Hippocampal formation (tissue), 2 donors: ENCODE data around the gene DNTT.
A peak's percentile ranks its signal among the peaks of the same experiment; 100 is the strongest.
"Not testable (repeated sequence)": the region's sequence is repeated elsewhere in the genome, so short reads cannot be mapped to it uniquely, and the experiment has no call there.

Experiments
- DNase-seq, 2 donors: peaks; one replicate each; lab custom pipeline; 2025; lab: John Stamatoyannopoulos, UW

The DNTT gene

DNA sequence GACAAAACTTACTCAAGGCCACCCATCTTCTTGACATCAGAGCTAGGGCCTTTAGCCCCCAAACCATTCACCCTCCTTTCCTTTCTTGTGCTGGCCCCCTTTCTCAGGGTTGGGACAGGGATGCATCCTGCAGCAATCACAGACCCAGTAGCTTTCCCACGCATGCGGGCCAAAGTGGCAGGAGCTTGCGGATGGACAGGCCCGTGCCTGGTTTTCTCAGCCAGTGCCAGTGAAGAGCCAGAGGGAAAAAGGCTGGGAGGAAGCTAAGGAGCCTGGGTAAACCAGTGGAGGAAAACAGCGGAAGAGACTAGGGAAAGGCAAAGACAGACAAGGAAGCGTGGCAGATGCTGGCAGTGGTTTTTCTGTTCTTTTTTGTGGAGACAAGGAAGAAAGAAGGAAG, 27.8 kb upstream of the DNTT start:
- DNase-seq, result no peak

DNA sequence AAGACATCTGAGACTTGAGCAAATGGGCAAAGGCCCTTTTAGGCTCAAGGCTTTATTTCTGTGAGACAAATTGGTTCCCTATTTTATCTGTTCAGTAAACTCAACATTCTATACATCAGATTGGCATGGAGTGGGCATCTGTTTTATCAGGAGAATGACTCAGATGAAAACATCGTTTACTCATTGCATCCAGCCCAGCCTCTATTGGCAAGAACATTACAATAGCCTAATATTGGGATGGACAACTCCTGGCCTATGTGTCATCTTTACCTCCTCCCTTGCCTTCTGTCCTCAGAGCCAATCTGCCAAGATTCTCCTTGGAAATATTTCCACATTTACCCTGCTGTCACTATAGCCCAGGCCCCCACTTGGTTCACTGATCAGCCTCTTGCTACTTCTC, 27.4 kb upstream of the DNTT start:
- no peak for DNase-seq

DNA sequence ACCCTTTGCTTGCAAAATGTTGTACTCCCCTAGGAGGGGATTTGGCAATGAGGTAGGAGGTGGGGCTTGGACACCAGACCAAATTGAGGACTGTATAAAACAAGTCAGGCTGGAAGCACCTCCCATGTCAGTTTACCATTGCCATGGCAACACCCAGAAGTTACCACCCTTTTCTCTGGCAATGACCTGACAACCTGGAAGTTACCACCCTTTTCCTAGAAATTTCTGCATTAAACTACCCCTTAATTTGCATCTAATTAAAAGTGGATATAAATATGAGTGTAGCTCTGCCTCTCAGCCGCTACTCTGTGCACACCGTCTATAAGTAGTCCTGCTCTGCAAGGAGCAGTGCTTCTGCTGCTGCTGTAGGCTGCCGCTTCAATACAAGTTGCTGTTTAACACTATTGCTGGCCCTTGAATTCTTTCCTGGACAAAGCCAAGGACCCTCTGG, 25.0 kb upstream of the DNTT start:
- no peak for DNase-seq

DNA sequence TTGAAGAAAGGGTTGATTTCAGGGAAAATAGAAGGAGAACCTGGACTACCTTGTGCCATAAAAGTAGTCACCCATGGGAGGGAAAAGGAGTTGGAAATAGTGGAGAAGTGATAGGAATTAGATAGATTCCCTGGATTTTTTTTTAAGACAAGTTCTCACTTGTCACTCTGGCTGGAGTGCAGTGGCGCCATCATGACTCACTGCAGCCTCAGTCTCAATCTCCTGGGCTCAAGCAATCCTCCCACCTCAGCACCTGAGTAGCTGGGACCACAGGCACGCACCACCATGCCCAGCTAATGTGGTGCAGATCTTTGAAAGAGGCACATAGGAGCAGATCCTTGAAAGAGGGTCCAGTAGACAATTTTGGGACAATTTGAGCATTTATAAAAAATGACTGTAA, 23.4 kb upstream of the DNTT start:
- no peak for DNase-seq

DNA sequence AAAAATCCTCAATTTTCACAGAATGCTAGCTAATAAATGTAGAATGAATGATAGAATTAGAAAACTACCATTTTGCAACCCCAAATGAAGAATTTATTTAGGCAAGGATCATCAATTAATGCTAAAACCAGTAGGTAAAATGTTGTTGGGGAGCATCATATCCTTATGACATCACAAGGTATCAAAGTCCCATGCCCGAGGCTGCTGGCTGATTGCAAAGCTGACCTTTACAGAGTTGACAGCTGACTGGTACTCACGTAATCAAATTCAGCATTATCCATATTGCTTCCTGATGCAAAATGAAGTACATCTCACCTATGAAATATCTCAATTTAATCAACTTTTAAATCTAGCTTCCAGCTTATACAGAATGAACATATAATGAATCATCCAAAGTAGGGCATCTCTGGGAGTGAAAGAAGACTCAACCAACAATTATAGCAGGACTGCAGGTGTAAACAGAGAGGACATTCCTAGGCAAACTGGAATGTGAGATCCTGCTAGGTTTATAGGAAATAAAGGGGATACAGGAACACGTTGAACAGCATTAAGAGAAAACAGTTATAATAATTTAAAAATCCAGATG, 22.7 kb upstream of the DNTT start:
- no peak for DNase-seq

DNA sequence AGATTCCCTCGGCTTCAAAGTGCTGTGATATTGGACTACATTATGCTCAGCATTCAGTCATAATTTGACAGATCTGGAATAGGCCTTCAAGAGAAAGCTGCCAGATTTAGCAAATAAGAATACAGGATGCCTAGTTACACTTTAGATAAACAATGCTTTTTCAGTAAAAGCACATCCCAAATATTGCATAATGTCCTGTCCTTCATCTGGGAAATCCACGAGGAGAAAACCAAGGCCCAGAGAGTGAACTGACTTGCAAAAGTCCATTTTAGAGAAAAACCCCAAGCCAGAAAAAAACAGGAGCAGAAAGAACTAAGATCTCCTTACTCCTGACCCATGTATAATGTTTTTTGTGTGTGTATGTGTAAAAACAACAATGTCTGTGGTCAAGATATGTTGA, 20.9 kb upstream of the DNTT start:
- DNase-seq, result no peak

DNA sequence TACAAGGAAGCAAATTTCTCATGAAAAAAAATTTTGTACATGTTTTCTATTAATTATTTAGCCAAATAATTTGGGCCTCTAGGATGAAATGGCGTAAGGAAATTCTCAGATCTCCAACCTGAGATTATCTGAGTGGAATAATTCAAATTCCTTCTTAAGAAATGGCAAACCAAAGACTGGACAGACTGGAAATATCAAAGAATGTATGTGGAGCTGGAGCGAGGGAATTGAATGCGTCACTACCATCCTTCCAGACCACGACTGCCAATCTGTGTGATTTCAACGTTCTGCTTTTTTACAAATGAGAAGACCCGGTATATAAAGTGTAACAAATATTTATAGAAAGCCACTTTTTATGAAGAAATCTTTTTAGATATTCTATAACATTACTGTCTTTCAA, 20.5 kb upstream of the DNTT start:
- no peak for DNase-seq

DNA sequence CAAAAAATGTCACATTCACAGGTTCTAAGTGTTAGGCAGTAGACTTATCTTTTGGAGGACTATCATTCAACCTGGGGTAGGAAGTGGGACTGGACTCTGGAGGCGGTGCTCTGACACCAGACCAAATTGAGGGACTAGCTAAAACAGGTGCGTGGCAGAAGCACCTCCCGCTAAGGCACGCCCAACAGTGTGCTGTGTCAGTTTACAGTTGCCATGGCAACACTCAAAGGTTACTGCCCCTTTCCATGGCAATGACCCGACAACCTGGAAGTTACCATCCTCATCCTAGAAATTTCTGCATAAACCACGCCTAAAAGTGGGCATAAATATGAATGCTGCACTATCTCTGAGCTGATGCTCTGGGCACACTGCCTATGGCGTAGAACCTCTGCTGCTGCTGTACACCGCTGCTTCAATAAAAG, 18.9 kb upstream of the DNTT start:
- DNase-seq, result no peak

DNA sequence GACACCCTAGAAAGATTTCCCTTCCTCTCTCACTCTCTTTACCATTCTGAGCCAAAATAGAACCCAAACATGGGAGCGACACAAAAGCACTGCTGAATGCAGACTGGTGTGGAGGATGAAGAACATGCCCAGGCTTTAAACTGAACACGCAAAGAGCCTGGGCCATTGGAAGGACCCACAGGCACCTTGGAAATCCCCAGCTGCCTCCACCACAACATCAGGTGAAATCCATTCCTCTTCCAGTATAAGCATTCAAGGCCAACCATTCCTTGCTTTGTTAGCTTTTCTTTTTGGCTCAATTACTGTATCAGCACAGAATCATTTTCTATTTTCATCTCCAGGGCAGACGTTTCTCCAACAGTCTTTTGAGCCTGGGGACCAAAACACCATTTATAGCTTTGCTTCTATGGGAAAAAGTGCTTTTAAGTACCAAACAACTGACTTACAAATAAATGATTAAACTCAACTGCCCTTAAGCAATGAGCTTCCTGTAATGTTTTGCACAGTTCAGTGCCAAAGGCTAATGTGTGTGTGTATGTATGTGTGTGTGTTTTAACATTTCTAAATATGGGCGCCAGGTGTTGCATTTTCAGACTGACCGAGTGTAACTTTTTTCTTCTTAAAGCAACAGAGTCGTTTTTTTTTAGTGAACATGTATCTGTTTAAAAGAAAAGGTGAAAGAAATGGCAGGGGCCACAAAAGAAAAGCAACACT, 16.7 kb upstream of the DNTT start:
- no peak for DNase-seq

DNA sequence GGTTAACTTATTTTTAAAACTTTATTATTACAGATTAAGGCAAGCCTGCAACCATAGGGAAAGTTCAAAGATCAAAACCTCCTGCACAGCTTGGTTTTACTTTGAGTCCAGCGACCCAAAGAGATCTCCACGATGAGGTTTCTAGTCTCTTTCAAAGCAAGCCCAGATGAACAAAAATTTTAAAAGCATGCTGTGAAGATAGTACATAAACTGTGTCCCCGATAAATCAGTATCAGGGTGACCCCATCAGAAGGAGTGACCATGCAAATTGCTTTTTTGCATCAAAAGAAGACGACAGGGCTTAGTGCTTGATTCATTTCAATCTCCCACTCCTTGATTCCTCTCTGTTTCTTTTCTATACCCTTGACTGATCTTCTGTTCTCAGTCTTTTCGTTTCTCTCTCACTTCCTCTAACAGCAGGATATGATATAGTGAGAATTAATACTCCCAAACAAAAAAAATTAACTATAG, 16.0 kb upstream of the DNTT start:
- no peak for DNase-seq

DNA sequence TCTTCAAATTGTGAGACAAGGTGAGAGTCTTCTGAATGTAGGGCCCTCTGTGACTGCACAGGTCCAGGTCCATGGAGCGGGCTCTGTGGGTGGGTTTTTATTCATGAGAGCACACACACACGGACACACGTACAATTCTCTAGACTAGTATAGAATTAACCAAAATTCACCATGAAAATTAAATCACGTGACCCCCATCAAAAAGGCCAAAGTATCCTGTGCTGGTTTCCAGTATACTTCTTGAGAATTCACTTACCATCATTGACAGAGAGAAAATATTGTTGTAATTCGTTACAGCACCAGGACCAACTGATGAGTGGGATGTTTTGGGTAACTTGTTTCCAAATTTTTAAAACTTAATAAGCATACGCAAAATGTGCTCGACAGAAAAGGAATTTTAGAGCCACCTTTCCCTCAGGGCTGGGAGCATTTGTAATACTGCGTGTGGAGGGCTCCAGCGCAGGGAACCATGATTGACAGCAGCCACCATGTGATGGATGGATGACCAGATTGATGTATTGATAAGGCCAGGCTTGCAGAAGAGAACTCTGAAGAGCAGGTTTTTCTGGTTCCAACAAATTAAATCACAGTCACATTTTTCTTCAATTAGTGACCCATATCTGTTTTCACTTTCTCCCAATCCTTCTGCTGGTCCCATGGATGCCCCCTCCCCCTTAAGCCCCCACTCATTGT, 14.9 kb upstream of the DNTT start:
- DNase-seq, result no peak

DNA sequence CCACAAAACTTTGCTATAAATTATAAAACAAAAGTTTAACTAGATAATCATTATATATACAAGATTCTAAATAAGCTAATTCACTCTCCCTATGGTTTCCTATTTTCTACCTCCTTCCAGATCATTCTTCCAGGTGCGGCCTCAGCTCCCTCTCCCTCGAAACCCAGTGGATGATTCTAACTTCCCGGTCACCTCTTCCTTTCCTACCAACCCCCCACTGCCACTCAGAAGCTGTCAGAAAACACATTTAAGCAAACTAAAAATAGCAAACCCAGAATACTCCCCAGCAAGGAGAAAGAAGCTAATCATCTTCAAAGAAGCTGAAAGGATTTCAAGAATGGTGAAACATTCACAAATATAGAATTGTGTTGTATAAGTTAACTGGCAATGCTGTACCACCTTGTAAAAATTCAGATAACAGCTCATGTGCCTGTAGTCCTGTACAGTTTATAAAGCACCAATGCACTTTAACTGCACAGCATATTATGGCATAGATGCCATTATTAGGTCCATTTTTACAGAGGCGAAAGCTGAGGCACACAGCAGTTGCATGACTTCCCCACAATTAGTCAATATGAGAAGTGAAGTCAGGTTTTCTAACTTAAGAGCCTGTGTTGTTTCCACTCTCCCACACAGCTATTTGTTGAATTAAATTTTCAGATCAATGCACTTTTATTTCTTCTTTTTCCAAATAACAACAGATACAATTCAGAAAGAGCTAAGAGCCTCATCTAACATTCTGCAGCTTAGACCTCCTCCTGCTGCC, 13.7 kb upstream of the DNTT start:
- DNase-seq, result no peak

DNA sequence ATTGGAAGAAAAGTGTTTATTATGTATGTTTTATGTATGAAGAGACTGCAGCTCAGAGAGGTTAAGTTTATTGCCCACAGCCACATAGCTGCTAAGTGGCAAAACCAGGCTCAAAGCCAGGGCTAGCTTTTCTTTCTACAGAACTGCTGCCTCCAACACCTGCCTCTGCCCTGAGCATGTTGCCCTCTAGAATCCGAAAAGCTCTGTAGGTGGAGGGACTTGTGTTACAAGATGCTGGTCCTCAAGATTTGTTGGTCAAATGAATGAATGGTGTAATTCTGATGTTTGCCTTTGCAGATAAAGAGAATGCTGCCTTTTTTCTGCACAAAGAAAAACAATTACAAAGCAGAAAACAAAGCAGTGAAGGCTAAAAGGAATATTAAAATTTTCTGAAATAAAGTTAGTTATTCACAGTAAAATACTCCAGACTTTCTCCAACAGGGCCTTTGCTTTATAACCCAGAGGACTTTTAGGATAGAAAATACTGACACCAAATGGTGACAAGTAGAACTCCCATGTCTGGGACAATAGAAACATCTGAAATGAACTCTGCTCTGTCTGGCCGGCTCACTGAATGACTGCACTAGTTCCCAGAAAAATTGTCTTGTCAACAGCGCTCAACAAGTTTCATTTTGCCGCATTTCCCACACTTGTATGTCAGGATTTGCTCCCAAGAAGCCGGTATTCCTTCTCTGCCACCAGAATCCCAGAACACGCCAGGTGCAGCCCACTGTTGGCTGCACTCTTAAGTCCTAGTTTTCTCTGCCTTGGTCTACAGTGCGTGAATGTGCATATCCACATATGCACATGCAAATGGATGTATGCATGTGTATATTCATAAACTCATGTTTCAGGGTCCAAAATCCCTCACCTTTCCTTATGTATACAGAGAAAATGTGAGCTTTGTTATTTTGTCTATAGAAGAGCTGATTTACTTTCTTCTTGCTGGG, 11.0 kb upstream of the DNTT start:
- DNase-seq, result peak; percentile 20 to 83

DNA sequence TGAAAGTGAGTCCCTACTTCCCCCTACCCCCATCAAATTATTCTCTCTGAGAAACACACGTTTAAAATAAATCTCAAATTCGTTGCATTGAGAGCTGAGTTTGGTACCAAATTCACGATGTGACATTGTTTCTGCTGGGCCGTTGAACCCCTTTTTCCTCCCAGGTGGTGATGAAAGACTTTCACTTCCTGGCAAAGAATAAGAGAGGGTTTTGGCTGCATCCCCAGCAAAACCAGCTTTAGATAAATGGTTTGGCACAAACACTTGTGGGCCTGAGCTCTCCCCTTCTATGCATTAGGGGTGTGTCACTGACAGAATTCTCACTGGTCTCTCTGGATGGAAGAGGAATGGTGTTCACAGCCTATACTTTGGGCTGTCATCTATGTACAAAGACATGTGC, 8.8 kb upstream of the DNTT start:
- DNase-seq, result no peak

DNA sequence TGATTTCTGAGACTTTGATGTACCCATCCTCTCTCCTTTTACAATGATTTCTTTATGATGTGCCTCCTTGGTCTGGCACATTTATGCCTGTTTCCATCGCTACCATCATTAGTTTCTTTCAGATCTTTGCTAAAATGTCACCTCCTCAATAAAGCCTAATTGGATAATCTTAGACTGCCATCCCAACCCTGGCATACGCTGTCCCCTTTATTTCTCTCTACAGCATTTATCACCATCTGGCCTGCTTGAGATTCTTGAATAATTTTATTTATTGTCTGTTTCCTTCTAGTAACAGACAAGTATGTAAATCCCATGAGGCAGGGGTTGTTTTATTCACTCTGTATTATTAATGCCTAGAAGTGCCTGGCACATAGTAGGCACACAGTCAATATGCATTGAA, 6.7 kb upstream of the DNTT start:
- no peak for DNase-seq

DNA sequence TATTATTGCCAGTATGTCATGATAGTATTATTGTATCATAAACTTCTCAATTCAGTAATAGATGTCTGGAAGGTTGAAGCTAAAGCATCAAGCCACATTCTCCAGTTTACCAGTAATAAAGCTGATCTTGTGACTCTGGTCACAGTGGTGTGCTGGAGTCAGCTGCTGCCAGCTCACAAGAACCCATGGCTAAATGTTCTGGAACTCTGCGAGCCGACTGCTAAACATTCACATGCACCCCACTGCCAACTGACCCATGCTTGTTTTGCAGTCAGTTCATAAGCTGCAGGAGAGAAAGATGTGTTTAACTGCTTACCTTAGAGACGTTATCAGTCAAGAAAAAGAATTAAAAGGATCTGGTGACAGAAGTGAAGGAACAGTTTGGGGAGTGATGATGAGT, 5.9 kb upstream of the DNTT start:
- no peak for DNase-seq

DNA sequence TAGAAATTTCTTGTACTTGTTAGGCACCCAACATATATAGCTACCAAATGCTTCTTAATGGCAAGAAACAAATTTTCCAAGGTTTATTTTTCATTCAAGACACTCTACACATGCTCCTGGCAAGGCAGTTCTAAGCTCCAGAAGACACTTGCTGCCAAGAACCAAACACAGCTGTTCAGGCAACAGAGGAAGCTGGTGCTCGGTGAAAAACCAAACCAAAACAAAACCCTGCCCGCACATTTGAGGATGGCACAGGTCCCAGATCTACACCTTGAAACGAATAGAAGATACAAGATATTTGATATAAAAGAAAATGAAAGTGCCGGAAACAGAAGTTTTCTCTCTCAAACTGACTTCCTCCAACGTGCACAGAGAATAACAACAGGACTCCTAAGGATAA, 4.9 kb upstream of the DNTT start:
- DNase-seq, result peak in 1 of 2 donors; percentile 56

DNA sequence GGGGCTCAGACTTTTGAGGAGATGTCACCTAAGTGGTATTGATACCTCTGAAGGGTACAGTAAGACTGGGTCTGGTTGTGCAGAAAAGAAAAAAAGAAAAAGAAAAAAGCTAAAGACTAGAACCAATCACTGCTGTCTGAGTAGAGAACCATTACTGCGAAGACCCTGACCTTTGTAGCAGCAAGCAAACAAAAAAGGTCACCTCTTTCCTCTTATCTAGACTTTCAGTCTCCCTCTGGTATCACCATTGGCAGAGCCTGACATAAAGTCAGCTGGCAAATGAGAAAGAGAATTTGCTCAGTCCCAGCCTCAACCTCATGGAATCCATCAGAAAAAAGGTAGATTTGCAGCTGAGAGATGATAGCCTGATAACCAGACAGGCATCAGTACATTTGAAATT, 2.6 kb upstream of the DNTT start:
- DNase-seq, result no peak

DNA sequence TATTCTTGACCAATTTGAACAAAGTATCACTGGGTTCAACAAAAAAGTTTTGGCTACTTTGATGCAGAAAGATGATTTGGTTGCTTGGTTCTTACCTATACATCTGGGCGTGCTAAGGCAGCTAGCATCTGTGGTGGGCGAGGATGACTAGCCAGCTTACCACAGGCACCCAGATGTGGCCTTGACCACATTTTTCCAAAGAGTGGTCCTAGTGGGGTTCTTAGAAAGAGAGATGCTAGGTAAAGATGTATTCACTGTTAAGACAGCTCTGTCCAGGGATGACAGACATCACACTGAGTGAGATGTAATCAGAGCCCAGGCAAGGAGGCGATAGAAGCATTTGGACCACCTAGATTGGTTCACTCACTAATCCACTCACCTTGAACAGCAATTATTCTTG, 785 bp downstream of the DNTT start:
- no peak for DNase-seq

DNA sequence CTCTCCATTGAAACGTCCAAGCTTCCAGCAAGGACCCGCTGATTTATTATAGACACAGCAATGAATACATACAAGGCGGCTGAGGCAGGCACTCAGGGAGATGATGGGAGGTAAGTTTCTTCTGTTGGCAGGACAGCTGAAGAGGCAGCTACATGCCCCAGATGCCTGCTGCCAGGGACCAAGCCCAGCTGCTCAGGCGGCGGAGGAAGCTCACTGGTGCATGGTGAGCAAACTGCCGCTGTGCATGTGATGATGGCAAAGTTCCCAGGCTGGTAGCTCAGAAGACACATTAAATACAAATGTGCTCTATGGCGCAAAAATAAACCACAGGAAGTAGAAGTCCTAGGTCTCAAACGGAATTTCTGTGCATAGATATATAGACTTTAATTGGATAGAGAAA, 2.3 kb downstream of the DNTT start:
- DNase-seq, result peak; percentile 8 to 9

DNA sequence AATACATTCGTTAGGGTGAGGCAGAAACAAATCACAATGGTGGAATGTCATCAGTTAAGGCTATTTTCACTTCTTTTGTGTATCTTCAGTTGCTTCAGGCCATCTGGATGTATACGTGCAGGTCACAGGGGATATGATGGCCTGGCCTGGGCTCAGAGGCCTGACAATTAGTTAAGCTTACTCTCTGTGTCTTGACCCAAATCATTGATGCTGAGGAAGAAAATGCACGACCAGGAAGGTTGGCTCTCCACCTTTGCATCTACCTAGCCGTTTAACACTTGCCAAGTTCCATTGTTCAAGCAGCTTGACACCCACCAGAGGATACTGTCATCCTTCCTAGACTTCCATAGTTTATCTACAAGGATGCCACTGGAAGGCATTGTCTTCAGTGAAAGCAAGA, 4.6 kb downstream of the DNTT start:
- not testable (repeated sequence) for DNase-seq
